Body of pancreas (tissue), 4 donors: ENCODE results near the gene FAM240B. TPM values are rescaled to one million over a fixed set of nuclear protein-coding genes. Genes with fewer than 3 reads are reported as not detected.

Experiments
- ATAC-seq: fragments of 150-250 bp; one replicate; pipeline ENCODE4 v1.9.1; 2016
- DNase-seq, 4 donors: peaks; one replicate each; pipeline ENCODE4 v3.0.0-alpha.2; 2019
- H3K27ac ChIP-seq, 4 donors: fragments of 200-600 bp; sonication (generic); 1 replicate in 3 of 4; 2 replicates in 1 of 4; pipeline versions ENCODE4 v1.5.1 to v1.6.1; 2016 to 2019; ENCODE audit warnings: mild to moderate bottlenecking in 1 of 4, mixed read lengths in 1 of 4, moderate library complexity in 1 of 4
- H3K27me3 ChIP-seq, 2 donors: fragments of 200-600 bp; sonication (generic); one replicate each; pipeline ENCODE4 v1.6.0; 2016; ENCODE audit warnings: mild to moderate bottlenecking in 1 of 2
- H3K36me3 ChIP-seq, 2 donors: fragments of 200-600 bp; sonication (generic); replicated peaks in 1 of 2; 2 replicates each; pipeline ENCODE4 v1.5.1; 2016; ENCODE audit warnings: low read depth in 2 of 2; ENCODE audit not compliant: insufficient read depth in 1 of 2
- H3K4me1 ChIP-seq: fragments of 200-600 bp; sonication (generic); one replicate; pipeline ENCODE4 v1.6.0; 2016
- H3K4me3 ChIP-seq, 2 donors: fragments of 200-600 bp; sonication (generic); 1 replicate in 1 of 2; 2 replicates in 1 of 2; pipeline ENCODE4 v1.5.1; 2016 to 2019
- H3K9me3 ChIP-seq, 3 donors: fragments of 200-600 bp; sonication (generic); 1 replicate in 2 of 3; 2 replicates in 1 of 3; pipeline ENCODE4 v1.5.1; 2016
- POLR2A ChIP-seq, 3 donors: fragments of 450-650 bp; IDR thresholded peaks; one replicate each; pipeline ENCODE4 v1.6.1; 2016; ENCODE audit warnings: antibody characterized with exemption in 3 of 3, mild to moderate bottlenecking in 2 of 3
- WGBS, 2 donors: methylation state at CpG; one replicate each; pipeline ENCODE4 v1.1.5; 2017; 5-methylcytosine and 5-hydroxymethylcytosine counted together
- intact Hi-C: fragments of 100-400 bp; cut with DNase I; formaldehyde crosslinking; loops from one replicate; pipeline ENCODE4 v1.15.1; 2023
- total RNA-seq, 2 donors: library from RNA; depleted of rRNA; stranded (reverse); fragments of >200 nt; gene quantifications; one replicate each; pipeline ENCODE4 v1.1.0, GENCODE V29; 2016
- TF ChIP-seq, protein P1 (sequence below), 7 experiments: fragments of 450-650 bp in 4 of 7; fragments of 200-600 bp in 3 of 7; sonication (generic) in 3 of 7; IDR thresholded peaks; one replicate each; pipeline ENCODE4 v1.5.1; 2016 to 2019; ENCODE audit warnings: antibody characterized with exemption in 7 of 7

Gene FAM240B
- total RNA-seq, 2 donors from 2014 or later: not detected

DNA sequence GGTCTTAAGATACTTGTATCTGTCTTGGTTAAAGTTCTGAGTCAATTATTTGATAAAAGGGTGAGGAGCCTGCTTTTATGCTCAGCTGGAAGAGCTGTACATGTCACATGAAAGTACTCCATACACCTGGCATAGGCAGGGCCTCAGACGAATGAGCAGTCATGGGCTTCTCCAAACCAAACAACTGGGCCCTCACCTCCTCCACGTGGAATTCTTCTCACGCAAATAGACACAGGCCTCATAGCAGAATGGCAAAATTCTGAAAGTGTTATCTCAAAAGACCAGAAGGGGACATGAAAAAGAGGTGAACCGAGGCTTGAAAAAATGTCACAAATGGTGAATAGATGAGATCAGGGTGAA, 48.6 kb downstream of the FAM240B start:
- Histone ChIP-seq H3K27me3 (peaks cover 0 to 5% of the 10 kb centered on the region in 2 donors), H3K4me1 (no peaks in the 10 kb centered on the region), H3K9me3 (no peaks in the 10 kb centered on the region), H3K27ac (no peak overlapping the region), H3K36me3 (no peaks in the 10 kb centered on the region), H3K4me3 (no peak overlapping the region)
- TF ChIP-seq POLR2A (IDR thresholded peaks at IDR 0.05): no peak
- TF ChIP-seq, protein P1, sequence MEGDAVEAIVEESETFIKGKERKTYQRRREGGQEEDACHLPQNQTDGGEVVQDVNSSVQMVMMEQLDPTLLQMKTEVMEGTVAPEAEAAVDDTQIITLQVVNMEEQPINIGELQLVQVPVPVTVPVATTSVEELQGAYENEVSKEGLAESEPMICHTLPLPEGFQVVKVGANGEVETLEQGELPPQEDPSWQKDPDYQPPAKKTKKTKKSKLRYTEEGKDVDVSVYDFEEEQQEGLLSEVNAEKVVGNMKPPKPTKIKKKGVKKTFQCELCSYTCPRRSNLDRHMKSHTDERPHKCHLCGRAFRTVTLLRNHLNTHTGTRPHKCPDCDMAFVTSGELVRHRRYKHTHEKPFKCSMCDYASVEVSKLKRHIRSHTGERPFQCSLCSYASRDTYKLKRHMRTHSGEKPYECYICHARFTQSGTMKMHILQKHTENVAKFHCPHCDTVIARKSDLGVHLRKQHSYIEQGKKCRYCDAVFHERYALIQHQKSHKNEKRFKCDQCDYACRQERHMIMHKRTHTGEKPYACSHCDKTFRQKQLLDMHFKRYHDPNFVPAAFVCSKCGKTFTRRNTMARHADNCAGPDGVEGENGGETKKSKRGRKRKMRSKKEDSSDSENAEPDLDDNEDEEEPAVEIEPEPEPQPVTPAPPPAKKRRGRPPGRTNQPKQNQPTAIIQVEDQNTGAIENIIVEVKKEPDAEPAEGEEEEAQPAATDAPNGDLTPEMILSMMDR (IDR thresholded peaks at IDR 0.05): no peak
- no peak for DNase-seq
- ATAC-seq: no peak
- 64 to 68% methylated on average over 4 of the region's 4 CpGs for WGBS, 2 donors
- intact Hi-C loops: no loop called here

DNA sequence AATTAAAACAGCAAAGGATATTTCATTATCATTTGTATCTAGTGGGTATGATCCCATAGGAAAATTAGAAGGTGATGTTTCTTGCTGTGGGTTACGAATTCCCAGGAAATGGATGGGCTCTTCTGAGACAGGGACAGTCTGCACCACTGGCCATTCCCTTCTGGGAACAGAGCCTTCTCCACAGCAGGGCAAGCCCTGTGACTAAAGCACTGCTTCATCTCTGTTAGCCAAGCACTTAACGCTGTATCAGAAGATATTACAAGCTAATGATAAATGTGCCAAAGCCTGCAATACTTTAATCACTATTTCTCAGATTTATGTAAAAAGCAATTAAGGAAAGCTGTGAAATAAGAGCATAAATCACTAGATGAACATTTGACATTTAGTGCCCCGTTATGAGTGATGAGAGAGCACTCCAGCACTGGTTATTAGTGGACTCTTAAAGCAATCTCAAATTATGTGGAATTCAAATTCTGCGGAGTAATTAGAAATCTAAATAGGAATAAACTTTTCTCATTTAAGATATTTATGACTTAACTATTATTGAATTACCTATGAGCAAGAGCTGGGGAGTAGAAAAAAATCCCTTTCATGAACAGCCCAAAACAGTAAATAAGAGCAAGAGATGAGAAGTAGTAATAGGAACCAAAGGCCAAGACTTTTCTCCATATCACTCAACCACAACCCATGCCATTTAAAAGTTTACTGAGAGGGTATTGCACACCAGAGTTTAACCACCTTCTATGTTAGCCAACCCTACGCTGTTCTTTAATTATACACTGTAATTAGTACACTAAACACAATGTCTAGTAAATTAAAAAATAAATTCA, 49.2 kb downstream of the FAM240B start:
- no peaks in the 10 kb centered on the region for H3K36me3 ChIP-seq
- H3K27ac ChIP-seq: no peak overlapping the region

DNA sequence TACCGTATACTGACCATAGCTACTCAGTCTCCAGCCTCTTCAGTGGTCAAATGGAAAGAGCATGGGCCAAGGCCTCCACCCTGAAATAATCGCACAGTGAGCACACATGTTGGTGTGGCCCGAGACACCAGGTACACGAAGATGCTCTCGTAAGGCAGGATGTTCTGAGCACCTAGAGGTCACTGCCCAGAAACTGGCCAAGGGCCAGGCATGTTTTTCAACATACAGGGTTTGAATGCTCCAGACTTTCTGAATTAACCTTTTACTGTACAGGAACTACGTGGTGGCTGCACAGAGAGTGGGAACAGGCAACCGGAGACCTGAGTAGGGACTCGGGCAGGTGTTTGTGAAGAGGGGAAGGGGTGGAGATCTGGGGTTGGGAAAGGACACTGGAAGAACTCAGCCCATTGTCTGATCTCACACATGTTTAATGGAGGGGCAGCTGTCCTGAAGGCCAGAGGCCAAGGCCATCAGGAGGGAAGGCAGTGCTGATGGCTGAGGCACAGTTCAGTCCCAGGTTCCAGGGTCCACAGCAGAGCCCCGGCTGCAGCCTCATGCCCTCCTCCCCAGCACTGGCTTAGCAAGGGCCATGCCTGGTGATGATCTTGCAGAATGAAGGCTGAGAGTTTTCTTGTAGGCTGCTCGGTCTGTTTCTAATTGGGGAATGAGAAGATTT, 51.0 kb downstream of the FAM240B start:
- Histone ChIP-seq H3K9me3 (no peaks in the 10 kb centered on the region), H3K36me3 (no peaks in the 10 kb centered on the region), H3K27ac (no peak overlapping the region), H3K4me3 (no peak overlapping the region), H3K27me3 (no peaks in the 10 kb centered on the region), H3K4me1 (no peaks in the 10 kb centered on the region)
- intact Hi-C loops: no loop called here
- no peak for DNase-seq
- 74 to 78% methylated on average over 9 to 10 of the region's 10 CpGs for WGBS, 2 donors
- ATAC-seq: no peak
- TF ChIP-seq, protein P1 (IDR thresholded peaks at IDR 0.05): no peak
- no peak for TF ChIP-seq POLR2A (IDR thresholded peaks at IDR 0.05)

More for the DNA sequence above, 49.2 kb downstream of the FAM240B start:
- Histone ChIP-seq H3K4me1 (no peaks in the 10 kb centered on the region), H3K27me3 (no peaks in the 10 kb centered on the region), H3K4me3 (no peak overlapping the region), H3K9me3 (no peaks in the 10 kb centered on the region)
- no peak for DNase-seq
- TF ChIP-seq POLR2A (IDR thresholded peaks at IDR 0.05): no peak
- TF ChIP-seq, protein P1 (IDR thresholded peaks at IDR 0.05): no peak
- intact Hi-C loops: no loop called here
- ATAC-seq: no peak
- 76 to 82% methylated on average over 5 of the region's 5 CpGs for WGBS, 2 donors

DNA sequence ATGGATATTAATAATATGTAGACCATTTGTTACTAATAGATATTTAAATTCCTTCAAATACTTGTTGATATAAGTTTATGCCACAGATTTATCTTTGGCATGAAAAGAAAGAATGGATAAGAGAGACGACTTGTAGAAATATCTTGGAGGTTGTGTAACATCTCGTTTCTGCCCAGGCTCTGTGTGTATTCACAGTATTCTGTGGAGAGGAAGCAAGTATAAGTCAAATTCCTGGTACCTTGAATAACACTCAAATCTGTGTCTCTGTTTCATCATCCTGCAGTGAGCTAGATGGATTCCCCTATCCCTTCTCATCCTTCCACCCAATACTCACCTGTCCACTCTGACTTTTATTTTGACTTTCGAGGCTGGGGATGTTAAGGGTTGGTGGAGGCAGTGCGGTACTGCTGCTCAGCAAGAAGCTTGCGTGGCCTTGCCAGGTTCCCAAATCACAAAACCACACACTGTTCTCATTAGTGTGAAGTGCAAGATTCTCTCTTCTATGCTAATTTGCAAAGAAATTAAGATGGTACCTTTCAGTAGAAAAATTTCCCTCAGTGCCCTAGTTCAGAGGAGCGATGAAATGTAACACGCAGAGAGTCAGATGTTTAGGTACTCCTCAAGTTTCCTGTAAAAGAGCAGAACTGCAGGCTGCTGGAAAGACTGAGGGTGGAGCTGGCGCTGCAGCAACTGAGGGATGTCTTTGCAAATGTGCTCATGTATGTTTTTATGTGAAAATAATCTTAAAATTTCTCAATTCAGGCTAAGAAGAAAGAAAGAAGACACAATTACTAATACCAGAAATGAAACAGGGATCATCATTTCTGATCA, 57.0 kb downstream of the FAM240B start:
- no peak for ATAC-seq
- Histone ChIP-seq H3K4me3 (no peak overlapping the region), H3K9me3 (no peaks in the 10 kb centered on the region), H3K36me3 (no peaks in the 10 kb centered on the region), H3K4me1 (no peaks in the 10 kb centered on the region), H3K27me3 (no peaks in the 10 kb centered on the region), H3K27ac (no peak overlapping the region)
- no peak for TF ChIP-seq POLR2A (IDR thresholded peaks at IDR 0.05)
- TF ChIP-seq, protein P1 (IDR thresholded peaks at IDR 0.05): no peak
- intact Hi-C loops: no loop called here
- WGBS, 2 donors: 50 to 67% methylated on average over 8 of the region's 8 CpGs
- DNase-seq: no peak
